NCI-H345 treated with DMSO at 0.1 percent for 48 hours (cell line): ENCODE results near the gene SLC17A3.

ENCODE experiments used
- DNase-seq: peaks from one replicate; lab custom pipeline; 2025; ENCODE audit not compliant: unreplicated experiment; lab: John Stamatoyannopoulos, UW

The SLC17A3 gene

DNA sequence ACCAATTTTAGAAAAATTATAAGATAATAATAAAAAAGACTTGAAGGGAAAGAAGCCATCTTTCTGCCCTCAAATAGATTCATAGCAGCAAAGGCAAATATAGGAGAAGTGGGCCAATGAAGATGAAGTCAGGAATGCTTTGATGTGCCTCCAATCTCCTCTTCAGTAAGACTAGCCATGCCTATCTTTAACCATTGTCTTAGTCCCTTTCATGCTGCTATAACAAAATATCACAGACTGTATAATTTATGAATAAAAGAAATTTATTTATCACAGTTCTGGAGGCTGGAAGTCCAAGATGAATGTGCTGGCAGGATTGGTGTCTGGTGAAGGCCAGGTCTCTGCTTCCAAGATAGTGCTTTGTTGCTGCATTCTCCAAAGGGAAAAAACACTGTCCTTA is 18.8 kb upstream of the SLC17A3 start:
- DNase-seq: no peak

DNA sequence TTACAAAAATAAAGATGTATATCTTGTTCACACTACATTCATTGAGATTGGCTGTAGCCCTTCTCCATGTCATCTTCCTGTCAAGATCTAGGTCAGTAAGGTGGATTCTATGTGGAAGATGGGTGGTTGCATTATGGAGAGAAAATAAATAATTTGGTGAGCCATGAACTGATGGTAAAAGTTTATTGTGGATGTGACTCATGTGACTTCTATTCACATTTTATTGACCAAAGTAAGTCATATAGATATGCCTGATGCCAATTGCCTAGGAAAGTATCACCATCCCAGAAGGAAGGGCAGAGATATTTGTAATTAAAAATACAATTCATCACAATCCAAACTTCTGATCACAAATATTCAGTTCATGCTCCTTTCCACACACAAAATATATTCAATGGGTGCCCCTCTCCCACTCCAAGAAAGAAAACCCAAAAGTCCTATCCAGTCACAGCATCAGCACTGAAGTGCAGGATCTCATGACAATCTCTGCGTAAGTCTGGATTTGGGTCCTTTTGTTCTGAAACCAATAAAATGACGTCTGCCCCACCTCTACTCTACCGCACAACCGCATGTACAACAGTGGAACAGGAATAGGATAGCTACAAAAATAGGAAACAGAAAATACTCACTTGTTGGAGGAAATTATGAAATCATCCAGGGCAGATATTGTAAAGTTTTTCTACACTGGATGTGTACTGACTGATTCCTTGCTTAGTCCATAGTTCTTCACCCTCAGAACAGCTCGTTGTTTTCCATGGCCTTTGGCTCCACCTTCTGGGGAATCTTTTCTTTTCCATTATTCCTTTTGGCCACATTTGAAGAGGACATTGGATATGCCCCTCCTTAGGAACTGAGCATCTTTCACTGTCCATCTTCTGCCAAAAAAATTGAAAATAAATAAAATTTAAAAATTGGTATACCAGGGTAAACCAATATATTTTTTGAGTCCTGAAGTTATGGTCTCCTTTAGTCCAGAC is 16.1 kb upstream of the SLC17A3 start:
- peak; percentile 49 for DNase-seq

DNA sequence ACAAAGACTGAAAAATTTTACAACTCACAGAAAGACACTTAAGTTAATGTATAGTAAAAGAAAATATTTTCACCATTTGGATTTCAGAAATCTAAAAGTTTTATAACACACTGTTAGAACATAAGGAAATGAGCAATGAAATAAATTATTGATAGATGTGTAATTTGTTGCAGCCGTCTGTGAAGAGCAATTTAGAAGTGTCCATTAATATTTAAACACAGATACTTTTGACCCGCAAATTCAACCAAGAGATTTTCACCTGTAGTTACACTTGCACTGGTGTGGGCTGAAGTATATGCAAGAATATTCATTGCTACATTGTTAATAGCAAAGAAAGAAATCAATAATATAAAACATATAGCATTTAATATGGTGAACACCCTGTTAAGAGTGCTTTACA is 14.6 kb upstream of the SLC17A3 start:
- DNase-seq: no peak

DNA sequence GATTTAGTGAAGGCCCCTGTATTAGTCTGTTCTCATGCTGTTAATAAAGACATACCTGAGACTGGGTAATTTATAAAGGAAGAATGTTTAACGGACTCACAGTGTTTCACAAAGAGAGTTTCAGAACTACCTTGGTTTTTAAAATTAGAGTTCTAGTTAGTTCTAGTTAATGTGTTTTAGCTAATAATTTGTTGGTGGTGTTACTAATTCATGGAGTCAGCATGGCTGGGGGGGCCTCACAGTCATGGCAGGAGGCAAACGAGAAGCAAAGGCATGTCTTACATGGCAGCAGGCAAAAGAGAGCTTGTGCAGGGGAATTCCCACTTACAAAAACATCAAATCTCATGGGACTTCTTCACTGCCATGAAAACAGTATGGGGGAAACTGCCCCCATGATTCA is 12.0 kb upstream of the SLC17A3 start:
- no peak for DNase-seq

DNA sequence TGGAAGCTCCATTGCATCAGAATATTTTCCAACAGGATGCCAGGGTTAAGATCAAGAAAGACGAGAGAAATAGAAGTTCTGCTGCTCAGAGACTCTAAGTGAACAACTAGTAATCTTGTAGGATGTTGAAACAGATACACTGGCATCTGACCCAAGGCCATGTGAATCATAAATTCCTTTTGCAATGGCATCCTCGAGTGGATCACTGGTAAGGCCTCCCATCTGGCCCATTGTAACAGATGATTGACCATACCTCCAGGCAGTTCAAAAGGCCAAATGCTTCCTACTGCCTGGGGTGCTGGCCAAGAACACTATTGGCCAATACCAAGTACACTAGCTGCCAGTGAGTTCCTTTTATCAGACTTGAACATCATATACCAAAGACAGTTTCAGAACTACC is 9.9 kb upstream of the SLC17A3 start:
- DNase-seq: no peak

DNA sequence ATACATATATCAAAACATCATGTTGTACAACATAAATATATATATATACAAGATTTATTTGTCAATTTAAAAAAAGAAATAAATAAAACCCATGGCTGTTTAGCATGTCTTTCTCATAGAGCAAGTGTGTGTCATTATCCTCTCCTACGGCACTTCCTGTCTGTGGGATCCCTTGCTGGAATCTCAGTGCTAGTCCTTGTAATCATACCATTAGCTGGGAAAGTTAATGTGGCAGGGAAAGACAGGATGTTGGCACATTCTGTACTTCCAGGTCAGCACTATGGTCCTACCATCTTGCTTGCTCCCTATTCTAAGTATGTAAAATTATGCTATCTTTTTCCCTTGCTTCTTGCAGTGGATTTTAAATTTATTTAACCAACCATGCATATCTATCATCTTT is 9.5 kb upstream of the SLC17A3 start:
- DNase-seq: no peak

DNA sequence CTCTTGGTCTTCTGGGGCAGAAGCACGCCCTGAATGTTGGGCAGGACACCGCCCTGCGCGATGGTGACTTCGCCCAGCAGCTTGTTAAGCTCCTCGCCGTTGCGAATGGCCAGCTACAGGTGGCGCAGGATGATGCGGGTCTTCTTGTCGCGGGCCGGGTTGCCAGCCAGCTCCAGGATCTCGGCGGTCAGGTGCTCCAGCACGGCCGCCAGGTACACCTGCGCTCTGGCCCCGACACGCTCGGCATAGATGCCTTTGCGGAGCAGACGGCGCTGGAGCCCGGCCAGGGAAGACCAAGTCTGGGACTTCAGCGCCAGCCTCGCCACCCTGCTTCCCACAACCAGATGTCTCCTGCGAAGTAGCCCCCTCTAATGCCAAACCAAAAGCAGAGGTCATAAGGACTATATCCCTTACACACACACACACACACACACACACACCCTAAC is 8.0 kb upstream of the SLC17A3 start:
- DNase-seq: no peak

DNA sequence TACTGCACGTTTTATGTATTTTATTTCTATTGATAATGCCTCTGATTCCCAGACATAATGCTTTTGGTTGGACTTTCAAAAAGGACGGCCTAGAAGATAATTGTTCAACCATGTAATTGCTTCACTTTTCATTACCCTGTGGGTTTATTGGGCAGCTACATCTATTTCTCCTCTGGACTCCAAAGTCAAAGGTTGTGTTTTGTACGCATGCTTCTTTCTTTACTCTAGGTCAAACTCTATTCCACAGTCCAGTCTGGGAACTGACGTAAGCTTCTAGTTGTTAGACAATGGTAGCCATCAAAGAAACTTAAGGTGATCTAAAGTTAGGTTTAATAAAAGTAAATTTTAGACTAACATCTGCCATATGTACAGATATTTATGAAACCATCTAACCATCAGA is 6.6 kb upstream of the SLC17A3 start:
- DNase-seq: no peak

DNA sequence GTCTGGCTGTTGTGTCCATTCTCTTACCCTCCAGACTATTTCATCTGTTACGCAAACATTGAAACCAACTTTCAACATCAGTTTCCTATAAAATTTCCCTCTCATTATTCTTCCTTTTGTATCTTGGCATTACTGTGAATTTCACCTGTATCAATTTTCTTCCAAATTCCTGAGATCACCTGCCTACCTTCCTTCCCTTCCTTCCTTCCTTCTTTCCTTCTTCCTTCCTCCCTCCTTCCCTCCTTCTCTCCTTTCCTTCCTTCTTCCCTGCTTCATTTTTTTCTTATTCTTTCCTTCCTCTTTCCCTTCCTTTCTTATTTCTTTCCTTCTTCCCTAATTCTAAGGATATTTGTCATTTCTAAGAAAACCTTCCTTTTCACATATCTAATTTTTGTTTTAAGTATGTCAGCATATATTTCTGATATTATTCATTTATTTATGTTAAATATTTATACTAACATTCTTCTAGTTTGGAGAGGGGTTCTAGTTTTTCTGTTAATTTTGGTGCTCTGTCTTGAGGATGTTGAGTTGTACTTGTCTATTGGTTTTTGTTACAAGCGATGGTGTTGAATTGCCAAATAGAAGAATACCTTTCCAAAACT is 4.8 kb upstream of the SLC17A3 start:
- DNase-seq: no peak

DNA sequence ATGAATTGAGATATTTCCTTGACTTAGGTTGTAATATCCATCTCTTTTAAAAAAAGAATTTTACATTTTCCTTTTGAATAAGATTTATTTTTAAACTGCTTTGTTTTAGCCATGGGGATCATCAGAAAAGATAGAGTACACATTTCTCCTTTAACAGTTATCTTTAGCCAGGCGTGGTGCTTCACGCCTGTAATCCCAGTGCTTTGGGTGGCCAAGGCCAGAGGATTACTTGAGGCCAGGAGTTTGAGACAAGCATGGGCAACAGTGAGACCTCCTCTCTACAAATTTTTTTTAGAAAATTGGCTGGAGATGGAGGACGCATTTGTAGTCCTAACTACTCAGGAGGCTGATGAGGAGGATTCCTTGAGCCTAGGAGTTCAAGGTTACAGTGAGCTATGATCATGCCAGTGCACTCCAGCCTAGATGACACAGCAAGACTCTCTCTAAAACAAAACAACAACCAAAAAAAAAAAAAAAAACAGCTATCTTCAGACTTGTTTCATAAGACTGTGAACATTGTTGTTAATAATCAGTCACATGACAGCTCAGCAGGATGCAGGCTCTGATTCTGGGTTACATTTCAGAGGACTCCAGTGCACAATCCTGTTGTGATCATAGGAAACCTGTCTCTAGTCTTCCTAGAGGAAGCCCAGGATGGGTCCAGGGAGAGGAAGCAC is 2.0 kb upstream of the SLC17A3 start:
- no peak for DNase-seq

DNA sequence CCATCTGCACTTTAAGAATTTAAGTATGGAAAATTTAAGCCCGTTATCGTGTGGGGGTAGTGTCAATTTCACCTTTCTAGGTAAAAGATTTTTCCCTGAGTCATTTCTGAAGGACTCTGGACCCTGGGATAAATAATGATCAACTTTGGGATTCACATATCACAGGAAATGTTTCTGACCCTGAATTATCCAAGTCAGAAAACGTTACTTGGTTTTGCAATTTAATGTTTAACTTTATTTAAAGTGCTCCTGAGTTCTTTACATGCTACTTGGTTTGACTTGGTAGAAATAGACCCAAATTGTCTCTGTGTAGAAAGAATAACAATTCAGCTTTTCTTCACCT is 1.5 kb upstream of the SLC17A3 start:
- no peak for DNase-seq

DNA sequence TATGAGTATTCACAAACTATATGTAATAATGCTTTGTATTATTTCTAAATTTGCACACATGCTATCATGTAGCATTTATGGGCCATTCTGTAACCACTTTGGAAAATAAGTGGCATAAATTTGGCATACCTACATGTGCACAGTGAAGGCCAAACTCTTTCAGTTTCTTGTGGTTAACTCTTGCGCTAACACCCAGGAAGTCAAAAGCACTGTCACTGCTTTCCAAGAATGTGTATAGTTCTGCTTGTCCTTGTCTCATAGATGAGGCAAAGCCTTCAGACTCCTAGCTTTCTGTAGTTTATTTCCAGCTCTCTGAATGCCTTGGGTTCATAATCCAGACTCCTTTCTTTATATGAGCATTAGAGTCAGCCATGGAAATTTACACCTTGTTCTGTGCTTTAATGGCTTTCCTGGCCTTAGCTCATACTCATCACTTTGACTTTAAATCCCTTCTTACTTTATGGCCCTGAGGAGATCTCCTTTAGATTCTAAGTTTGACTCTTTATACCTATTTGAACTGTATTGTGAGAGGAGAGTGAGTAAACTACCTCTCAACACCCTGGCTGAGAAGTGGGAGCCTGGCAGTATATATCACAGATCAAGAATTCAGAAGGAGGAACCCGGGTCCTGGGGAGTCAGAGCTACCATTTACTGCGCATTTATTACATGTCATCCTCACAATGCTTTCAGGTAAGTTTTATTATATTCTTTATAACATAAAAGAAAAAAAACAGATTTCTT is 949 bp upstream of the SLC17A3 start:
- no peak for DNase-seq

DNA sequence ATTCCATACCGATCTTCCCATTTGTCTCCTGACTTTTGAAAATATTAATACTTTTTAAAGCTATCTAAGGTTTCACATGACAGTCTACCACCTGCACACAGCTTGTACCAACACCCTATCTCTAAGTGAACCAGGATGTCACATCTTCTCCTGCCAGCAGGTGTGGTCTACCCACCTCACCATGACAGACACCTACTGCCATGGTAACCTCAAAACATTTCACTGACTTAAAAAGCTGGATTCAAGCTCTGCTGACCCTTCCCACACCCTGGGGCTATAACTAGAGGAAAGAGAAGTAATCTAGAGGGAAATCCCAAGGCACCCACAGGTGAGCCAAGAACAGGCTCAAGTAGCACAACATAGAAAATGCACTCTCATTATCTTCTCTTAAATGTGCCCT is 1.2 kb downstream of the SLC17A3 start:
- no peak for DNase-seq

DNA sequence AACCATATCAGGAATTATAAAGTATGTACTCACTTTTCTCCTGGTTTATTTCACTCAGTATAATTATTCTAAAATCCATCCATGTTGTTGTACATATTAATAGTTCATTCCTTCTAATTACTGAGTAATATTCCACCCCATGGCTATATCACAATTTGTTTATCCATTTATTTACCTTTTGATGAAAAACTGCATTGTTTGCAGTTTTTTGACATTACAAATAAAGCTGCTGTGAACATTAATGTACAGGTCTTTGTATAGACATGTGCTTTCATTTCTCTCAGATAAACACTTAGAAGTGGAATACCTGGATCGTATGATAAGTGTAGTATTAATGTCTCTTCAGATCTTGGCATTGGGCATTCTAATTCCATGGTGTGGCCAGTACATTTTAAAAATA is 4.2 kb downstream of the SLC17A3 start:
- no peak for DNase-seq

DNA sequence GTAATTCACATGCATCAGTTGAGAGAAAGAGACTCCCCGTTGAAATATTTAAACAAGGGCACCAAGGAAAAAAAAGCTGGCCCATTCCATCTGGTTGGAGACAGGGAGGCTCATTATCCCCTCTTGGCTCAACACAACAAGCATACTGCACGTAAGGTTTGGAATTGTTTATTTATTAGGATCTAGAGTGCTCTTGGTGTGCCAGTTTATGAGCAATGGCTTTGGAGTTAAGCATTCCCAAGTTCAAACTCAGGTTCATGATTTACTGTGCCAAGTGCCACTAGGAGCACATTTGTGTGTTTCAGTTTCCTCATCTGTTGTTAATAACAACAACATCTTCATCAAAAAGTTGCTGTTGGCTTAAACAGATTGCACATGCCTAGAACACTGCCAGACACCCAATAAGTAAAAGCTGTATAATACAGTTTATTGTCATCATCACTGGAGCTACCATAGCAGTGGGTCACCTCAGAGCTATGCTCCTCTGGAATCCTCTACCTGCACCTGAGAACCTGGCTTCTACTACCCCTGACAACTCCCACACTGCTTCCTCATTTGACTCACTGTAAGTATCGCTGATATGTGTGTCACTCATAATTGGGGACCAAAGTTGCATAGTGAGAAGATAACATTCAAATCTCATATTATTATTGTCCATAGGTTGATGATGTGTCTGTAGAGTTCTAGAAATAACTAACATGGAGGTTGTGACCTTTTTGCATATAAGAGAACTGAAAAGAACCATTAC is 5.4 kb downstream of the SLC17A3 start:
- no peak for DNase-seq

DNA sequence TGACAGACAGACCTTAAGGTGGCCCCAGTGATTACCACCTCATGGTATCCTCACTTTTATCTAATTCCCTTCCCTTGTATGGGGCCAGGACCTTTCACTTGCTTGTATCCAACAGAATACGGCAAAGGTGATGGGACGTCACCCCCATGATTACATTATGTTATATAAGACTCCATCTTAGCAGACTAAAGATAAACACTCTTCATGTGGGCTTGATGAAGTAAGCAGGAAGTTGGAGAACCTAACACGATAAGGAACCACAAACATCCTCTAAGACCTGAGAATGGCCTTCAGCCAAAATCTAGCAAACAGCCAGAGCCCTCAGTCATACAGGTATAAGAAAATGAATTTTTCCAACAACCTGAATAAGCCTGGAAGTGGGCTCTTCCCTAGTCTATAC is 8.0 kb downstream of the SLC17A3 start:
- DNase-seq: no peak

DNA sequence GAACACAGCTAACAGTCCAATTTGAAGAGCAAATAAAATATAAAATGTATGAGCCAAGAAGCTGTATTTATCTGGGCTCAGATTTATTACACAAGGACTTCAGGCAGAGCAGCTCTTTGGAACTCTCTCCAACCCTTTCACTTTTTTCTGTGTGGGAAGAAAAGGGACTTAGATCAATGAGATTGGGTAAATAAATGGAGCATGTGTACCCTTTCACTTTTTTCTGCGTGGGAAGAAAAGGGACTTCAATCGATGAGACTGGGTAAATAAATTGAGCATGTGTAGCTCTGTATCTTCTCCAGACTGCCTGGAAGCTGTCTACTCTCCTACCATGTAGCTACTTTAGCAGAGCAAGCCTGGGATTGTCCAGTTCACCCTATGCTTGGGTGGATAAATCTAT is 10.7 kb downstream of the SLC17A3 start:
- DNase-seq: no peak

DNA sequence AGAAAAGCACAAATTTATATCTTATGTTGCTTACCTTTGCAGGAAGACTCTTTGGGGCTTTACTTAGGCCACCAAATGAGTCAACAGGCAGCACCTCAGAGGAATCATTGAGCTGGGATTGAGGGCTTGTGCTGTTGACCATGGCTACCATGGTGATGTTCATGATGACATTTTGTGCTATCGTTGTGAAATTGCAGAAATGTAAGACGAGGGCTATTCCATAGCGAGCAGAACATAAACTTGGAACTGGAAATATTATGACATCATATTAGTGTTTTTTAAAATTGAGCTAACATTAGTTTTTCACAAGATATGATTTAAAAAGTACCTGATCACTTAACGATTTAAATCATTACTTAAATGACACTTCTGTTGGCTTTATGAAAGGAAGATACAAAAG is 11.8 kb downstream of the SLC17A3 start:
- no peak for DNase-seq

DNA sequence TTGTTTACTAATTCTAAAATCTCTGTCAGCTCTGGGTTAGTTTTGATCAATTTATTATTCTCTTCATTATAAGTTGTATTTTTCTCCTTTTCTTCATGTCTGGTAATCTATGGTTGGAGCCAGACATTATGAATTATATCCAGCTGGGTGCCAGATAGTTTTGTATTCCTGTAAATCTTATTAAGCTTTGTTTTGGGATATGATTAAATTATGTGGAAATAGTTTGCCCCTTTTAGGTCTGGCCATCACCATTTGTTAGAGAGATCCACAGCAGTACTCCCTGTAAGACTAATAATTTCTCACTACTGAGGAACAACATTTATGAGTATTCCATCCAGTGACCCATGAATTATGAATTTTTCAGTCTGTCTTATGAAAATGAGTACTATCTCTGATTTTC is 21.3 kb downstream of the SLC17A3 start:
- no peak for DNase-seq

DNA sequence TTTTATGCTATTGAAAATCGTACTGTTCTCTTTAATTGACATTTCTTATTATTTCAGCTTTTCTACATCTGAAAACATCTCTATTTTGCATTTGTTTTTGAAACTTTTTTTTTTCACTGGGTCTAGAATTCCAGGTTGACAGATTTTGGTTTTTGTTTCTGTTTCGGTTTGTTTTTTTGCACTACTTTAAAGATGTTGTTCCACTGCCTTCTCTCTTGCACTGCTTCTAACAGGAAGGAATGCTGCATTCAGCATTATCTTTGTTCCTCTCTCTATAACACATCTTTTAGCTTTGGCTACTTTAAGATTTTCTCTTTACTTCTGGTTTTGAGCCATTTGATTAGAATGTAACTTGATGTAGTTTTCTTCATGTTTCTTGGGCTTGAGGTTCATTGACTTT is 22.1 kb downstream of the SLC17A3 start:
- no peak for DNase-seq

DNA sequence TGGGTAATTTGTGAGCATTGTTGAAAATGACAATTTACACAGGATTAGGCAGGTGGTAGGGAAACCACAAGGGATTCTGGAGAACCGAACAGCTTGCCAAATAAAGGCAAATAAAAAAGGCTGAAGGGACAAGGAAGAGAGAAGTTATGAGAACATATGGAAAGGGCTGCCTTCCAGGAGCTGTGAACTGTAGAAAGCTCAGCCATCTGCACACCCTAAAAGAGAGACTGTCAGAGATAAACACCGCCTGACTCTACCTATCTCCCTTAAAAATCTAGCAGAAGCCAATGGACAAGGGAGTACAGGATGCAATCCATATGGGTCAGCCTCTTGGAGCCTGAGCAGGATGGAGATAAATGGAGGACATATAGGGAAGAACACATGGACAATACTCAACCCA is 29.5 kb downstream of the SLC17A3 start:
- no peak for DNase-seq
